BJ (cell line): ENCODE measurements around the gene TTC28. TPM values are rescaled to one million over a fixed set of nuclear protein-coding genes. Genes with fewer than 3 reads are reported as not detected.

Source experiments
- CTCF ChIA-PET: fragments of 350-600 bp; formaldehyde crosslinking; extraction: SDS; loops from one replicate; lab custom pipeline; 2021; ENCODE audit warnings: antibody characterized with exemption, inconsistent platforms; lab: Yijun Ruan, JAX
- POLR2A ChIA-PET: fragments of 300-600 bp; sonication (Branson Sonifier 250); formaldehyde crosslinking; extraction: SDS; loops from one replicate; lab custom pipeline; 2021; ENCODE audit warnings: antibody characterized with exemption; lab: Charles Lee
- DNase-seq: peaks from one replicate; pipeline ENCODE4 v3.0.0-alpha.2; 2011; ENCODE audit warnings: low read depth
- H3K27me3 ChIP-seq: 2 replicates; pipeline ENCODE4 v1.6.0; 2011; ENCODE audit warnings: low read length; ENCODE audit not compliant: control insufficient read depth, insufficient read depth
- H3K36me3 ChIP-seq: 2 replicates; pipeline ENCODE4 v1.5.1; 2011; ENCODE audit warnings: low read length; ENCODE audit not compliant: control insufficient read depth, insufficient read depth
- H3K4me3 ChIP-seq: 2 replicates; pipeline ENCODE4 v1.5.1; 2011; ENCODE audit warnings: low read depth, mild to moderate bottlenecking, control low read depth, low read length
- polyA plus RNA-seq: library from polyadenylated mRNA; depleted of rRNA; stranded (reverse); fragments of >200 nt; gene quantifications from 2 replicates; pipeline ENCODE4 v1.2.3, GENCODE V29; 2011
- TF ChIP-seq, protein P1 (sequence below): IDR thresholded peaks from 2 replicates; pipeline ENCODE4 v1.5.1; 2011; ENCODE audit warnings: low read depth, mild to moderate bottlenecking, control low read depth, inconsistent platforms, low read length, moderate library complexity; ENCODE audit not compliant: insufficient read depth

The TTC28 gene
- polyA plus RNA-seq, 1 experiment: 8.7 TPM

DNA sequence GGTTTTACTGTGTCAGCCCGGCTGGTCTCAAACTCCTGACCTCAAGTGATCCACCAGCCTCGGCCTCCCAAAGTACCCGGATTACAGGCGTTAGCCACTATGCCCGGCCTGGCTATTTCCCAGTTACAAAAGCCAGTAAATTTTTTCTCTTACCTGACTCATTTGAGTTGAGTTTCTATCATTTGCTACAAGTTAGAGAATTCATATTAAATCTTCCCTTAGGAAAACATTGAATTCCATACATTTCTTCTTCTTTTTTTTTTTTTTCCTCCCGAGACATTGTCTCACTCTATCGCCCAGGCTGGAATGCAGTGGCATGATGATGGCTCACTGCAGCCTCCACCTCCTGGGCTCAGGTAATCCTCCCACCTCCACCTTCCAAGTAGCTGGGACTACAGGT, 36.0 kb upstream of the TTC28 start:
- no peak for DNase-seq
- ChIA-PET POLR2A (no interaction called here), CTCF (interaction anchor here (0.6 to 1.2 kb wide), 4 partner anchors 17 to 52 kb away, joined by 3 to 6 read pairs (median 4); no protein-coding TSS in a partner anchor)
- TF ChIP-seq, protein P1, sequence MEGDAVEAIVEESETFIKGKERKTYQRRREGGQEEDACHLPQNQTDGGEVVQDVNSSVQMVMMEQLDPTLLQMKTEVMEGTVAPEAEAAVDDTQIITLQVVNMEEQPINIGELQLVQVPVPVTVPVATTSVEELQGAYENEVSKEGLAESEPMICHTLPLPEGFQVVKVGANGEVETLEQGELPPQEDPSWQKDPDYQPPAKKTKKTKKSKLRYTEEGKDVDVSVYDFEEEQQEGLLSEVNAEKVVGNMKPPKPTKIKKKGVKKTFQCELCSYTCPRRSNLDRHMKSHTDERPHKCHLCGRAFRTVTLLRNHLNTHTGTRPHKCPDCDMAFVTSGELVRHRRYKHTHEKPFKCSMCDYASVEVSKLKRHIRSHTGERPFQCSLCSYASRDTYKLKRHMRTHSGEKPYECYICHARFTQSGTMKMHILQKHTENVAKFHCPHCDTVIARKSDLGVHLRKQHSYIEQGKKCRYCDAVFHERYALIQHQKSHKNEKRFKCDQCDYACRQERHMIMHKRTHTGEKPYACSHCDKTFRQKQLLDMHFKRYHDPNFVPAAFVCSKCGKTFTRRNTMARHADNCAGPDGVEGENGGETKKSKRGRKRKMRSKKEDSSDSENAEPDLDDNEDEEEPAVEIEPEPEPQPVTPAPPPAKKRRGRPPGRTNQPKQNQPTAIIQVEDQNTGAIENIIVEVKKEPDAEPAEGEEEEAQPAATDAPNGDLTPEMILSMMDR: no peak
- Histone ChIP-seq H3K27me3 (no peaks in the 10 kb centered on the region), H3K36me3 (no peaks in the 10 kb centered on the region), H3K4me3 (no peak overlapping the region)

GRCh38 chr22:28714043-28714628, 34.5 kb upstream of the TTC28 start:
- Histone ChIP-seq H3K27me3 (no peaks in the 10 kb centered on the region), H3K36me3 (no peaks in the 10 kb centered on the region), H3K4me3 (no peak overlapping the region)
- DNase-seq: no peak
- TF ChIP-seq, protein P1: no peak
- POLR2A ChIA-PET: no interaction called here
- CTCF ChIA-PET: interaction anchor here (1.2 kb wide), 1 partner anchor 18 kb away, joined by 4 read pairs; no protein-coding TSS in a partner anchor

- Histone ChIP-seq H3K27me3 (no peaks in the 10 kb centered on the region), H3K36me3 (no peaks in the 10 kb centered on the region), H3K4me3 (peak overlapping the region; percentile 17)
- DNase-seq: peak; percentile 92
- CTCF ChIA-PET: interaction anchor here (1.2 to 1.7 kb wide), 3 partner anchors 30 to 51 kb away, joined by 3 read pairs; partner anchors contain the start of genes CHEK2 and HSCB
- POLR2A ChIA-PET: interaction anchor here (0.6 to 1.0 kb wide), 2 partner anchors 60 to 271 kb away, joined by 3 to 4 read pairs; partner anchors contain the start of gene CCDC117
- TF ChIP-seq, protein P1: peak; percentile 43
These were observed 32.5 kb upstream of the TTC28 start for GRCh38 chr22:28711820-28712777.

- TF ChIP-seq, protein P1: no peak
- Histone ChIP-seq H3K4me3 (no peak overlapping the region; the same call in none of the 2 replicates), H3K27me3 (no peaks in the 10 kb centered on the region), H3K36me3 (no peaks in the 10 kb centered on the region; the same call in 1 of the 2 replicates)
- ChIA-PET CTCF (interaction anchor here (1.2 kb wide), 2 partner anchors 34 to 50 kb away, joined by 3 read pairs; no protein-coding TSS in a partner anchor), POLR2A (interaction anchor here (0.6 to 1.0 kb wide), 2 partner anchors 61 to 270 kb away, joined by 3 to 4 read pairs; partner anchors contain the start of gene CCDC117)
- no peak for DNase-seq
These were observed 31.7 kb upstream of the TTC28 start for GRCh38 chr22:28711341-28711740.
